MM.1S (cell line): Measurements from ENCODE around the gene ZFPM1.

Experiments
- EZH2phosphoT487 ChIP-seq: fragments of 300-600 bp; sonication (generic); IDR thresholded peaks from 2 replicates; pipeline ENCODE4 v1.6.1; 2018; ENCODE audit warnings: antibody characterized with exemption, low read length
- TF ChIP-seq, protein P1 (sequence below): fragments of 300-600 bp; sonication (generic); IDR thresholded peaks from 2 replicates; pipeline ENCODE4 v1.5.1; 2016; ENCODE audit warnings: antibody characterized with exemption, low read length, mixed read lengths

GRCh38 chr16:88452482-88453216 is 431 bp upstream of the ZFPM1 start:
- TF ChIP-seq, protein P1, sequence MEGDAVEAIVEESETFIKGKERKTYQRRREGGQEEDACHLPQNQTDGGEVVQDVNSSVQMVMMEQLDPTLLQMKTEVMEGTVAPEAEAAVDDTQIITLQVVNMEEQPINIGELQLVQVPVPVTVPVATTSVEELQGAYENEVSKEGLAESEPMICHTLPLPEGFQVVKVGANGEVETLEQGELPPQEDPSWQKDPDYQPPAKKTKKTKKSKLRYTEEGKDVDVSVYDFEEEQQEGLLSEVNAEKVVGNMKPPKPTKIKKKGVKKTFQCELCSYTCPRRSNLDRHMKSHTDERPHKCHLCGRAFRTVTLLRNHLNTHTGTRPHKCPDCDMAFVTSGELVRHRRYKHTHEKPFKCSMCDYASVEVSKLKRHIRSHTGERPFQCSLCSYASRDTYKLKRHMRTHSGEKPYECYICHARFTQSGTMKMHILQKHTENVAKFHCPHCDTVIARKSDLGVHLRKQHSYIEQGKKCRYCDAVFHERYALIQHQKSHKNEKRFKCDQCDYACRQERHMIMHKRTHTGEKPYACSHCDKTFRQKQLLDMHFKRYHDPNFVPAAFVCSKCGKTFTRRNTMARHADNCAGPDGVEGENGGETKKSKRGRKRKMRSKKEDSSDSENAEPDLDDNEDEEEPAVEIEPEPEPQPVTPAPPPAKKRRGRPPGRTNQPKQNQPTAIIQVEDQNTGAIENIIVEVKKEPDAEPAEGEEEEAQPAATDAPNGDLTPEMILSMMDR = no peak
- no peak for TF ChIP-seq EZH2phosphoT487
